ENCODE results near the gene GRID2IP.

Gene GRID2IP

GRCh38 chr7:6554848-6555247, 3.6 kb upstream of the GRID2IP start:
- no peak overlapping the region for H3K9ac ChIP-seq (ENCODE audit: low read depth, low read length)
- H3K9me3 ChIP-seq (ENCODE audit: control insufficient read depth, insufficient read depth, low read length): no peaks in the 10 kb centered on the region

DNA sequence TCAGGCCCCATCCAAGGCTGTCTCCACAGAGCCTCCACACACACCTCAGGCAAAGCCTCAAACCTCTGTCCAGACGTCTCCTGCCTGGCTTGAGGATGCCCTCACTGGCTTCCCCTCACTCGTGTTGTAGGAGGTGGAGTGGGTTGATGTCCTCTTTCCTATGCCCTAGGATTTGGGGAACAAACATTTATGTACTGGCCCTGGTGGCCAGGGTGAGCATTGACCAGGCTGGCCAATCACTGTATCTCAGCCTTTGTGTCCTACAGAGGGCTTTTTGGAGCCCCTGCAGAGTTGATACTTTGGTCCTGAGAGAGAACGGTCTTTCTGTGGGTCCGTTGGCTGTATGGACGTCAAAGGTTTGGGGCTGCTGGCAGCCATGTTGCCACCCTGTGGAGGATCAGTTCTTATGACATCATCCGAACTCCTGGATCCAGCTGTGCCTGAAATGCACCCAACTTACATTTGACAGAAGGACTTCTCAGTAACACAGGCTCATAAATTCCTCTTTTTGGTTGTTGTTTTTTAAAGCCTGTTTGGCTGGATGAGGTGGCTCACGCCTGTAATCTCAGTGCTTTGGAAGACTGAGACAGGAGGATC, 2.3 kb upstream of the GRID2IP start:
- no peaks in the 10 kb centered on the region for H3K9me3 ChIP-seq (ENCODE audit: control insufficient read depth, insufficient read depth, low read length)
- H3K4me3 ChIP-seq (ENCODE audit: low read depth, low read length): no peak overlapping the region
- H3K4me1 ChIP-seq (ENCODE audit: control insufficient read depth, insufficient read depth, low read length): no peaks in the 10 kb centered on the region
- no peaks in the 10 kb centered on the region for H3K27me3 ChIP-seq (ENCODE audit: control insufficient read depth, insufficient read depth, low read length)
- H3K9ac ChIP-seq (ENCODE audit: low read depth, low read length): no peak overlapping the region
- H3K36me3 ChIP-seq (ENCODE audit: control insufficient read depth, insufficient read depth, low read length): no peaks in the 10 kb centered on the region

More at GRCh38 chr7:6554848-6555247, 3.6 kb upstream of the GRID2IP start:
- H3K36me3 ChIP-seq (ENCODE audit: control insufficient read depth, insufficient read depth, low read length): no peaks in the 10 kb centered on the region
- no peaks in the 10 kb centered on the region for H3K27me3 ChIP-seq (ENCODE audit: control insufficient read depth, insufficient read depth, low read length)
- no peak overlapping the region for H3K4me3 ChIP-seq (ENCODE audit: low read depth, low read length)
- no peaks in the 10 kb centered on the region for H3K4me1 ChIP-seq (ENCODE audit: control insufficient read depth, insufficient read depth, low read length)

DNA sequence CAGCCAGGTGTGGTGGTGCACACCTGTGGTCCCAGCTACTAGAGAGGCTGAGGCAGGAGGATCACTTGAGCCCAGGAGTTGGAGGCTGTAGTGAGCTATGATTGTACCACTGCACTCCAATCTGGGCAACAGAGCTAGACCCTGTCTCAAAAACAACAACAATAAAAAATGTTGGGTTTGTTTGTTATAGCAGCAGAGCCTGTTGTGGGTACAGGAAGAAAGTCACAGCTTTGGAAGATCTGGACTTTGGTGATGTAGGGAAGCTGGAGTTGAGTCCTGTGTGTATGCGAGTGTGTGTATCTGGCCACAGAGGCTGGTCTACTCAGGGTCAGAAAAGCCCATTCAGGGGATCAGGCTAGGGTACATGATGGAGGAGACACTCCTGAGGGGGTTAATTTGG, 3.9 kb downstream of the GRID2IP start:
- no peaks in the 10 kb centered on the region for H3K27me3 ChIP-seq (ENCODE audit: control insufficient read depth, insufficient read depth, low read length)

GRCh38 chr7:6546498-6547251, 4.6 kb downstream of the GRID2IP start:
- no peak overlapping the region for H3K4me3 ChIP-seq (ENCODE audit: low read depth, low read length)
- H3K27me3 ChIP-seq (ENCODE audit: control insufficient read depth, insufficient read depth, low read length): no peaks in the 10 kb centered on the region
- no peaks in the 10 kb centered on the region for H3K36me3 ChIP-seq (ENCODE audit: control insufficient read depth, insufficient read depth, low read length)
- no peak overlapping the region for H3K9ac ChIP-seq (ENCODE audit: low read depth, low read length)
- H3K4me1 ChIP-seq (ENCODE audit: control insufficient read depth, insufficient read depth, low read length): no peaks in the 10 kb centered on the region
- H3K9me3 ChIP-seq (ENCODE audit: control insufficient read depth, insufficient read depth, low read length): no peaks in the 10 kb centered on the region

More for the DNA sequence above, 3.9 kb downstream of the GRID2IP start:
- Histone ChIP-seq H3K9me3 (ENCODE audit: control insufficient read depth, insufficient read depth, low read length) (no peaks in the 10 kb centered on the region), H3K4me1 (ENCODE audit: control insufficient read depth, insufficient read depth, low read length) (no peaks in the 10 kb centered on the region), H3K36me3 (ENCODE audit: control insufficient read depth, insufficient read depth, low read length) (no peaks in the 10 kb centered on the region), H3K9ac (ENCODE audit: low read depth, low read length) (no peak overlapping the region), H3K4me3 (ENCODE audit: low read depth, low read length) (no peak overlapping the region)

DNA sequence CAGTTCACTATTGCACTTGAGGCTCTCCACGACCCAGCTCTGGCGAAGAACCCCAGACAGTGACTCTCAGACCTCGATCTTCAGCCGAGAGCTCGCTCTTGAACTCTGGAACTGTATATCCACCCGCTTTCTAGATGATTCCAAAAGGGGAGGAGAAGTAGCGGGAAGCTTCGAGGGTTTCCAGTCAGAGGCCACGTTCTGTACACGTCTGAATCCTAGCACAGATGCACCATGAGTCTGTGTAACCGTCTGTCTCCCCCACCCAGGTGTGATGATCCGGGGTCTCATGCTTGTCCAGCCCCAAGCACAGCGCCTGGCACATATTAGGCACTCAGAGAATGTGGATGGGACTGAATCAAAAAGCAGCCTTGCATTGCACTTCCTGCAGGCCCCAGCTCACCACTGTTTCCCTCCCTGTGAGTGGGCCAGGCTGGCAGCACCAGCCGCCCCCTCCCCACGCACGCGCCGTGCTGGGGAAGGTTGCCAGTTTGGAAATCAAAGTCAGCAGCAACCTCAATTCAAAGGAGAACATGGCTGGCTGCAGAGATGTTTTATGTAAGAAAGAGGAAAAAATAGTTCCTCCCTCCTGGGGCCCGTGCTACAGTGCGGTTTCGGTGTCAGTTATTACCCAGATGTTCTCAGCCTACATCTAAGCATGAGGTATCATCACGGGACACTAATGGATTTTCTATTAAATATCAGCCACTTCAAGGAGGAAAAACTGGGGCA, 5.7 kb downstream of the GRID2IP start:
- Histone ChIP-seq H3K9ac (ENCODE audit: low read depth, low read length) (no peak overlapping the region), H3K4me1 (ENCODE audit: control insufficient read depth, insufficient read depth, low read length) (no peaks in the 10 kb centered on the region), H3K9me3 (ENCODE audit: control insufficient read depth, insufficient read depth, low read length) (no peaks in the 10 kb centered on the region), H3K27me3 (ENCODE audit: control insufficient read depth, insufficient read depth, low read length) (no peaks in the 10 kb centered on the region), H3K4me3 (ENCODE audit: low read depth, low read length) (no peak overlapping the region), H3K36me3 (ENCODE audit: control insufficient read depth, insufficient read depth, low read length) (no peaks in the 10 kb centered on the region)

GRCh38 chr7:6542368-6542767, 8.9 kb downstream of the GRID2IP start:
- H3K9me3 ChIP-seq (ENCODE audit: control insufficient read depth, insufficient read depth, low read length): no peaks in the 10 kb centered on the region
- H3K36me3 ChIP-seq (ENCODE audit: control insufficient read depth, insufficient read depth, low read length): no peaks in the 10 kb centered on the region
- H3K4me3 ChIP-seq (ENCODE audit: low read depth, low read length): no peak overlapping the region
- H3K9ac ChIP-seq (ENCODE audit: low read depth, low read length): no peak overlapping the region
- H3K4me1 ChIP-seq (ENCODE audit: control insufficient read depth, insufficient read depth, low read length): no peaks in the 10 kb centered on the region
- H3K27me3 ChIP-seq (ENCODE audit: control insufficient read depth, insufficient read depth, low read length): no peaks in the 10 kb centered on the region

GRCh38 chr7:6536262-6537260, 14.7 kb downstream of the GRID2IP start:
- H3K36me3 ChIP-seq (ENCODE audit: control insufficient read depth, insufficient read depth, low read length): no peaks in the 10 kb centered on the region
- no peaks in the 10 kb centered on the region for H3K4me1 ChIP-seq (ENCODE audit: control insufficient read depth, insufficient read depth, low read length)
- H3K27me3 ChIP-seq (ENCODE audit: control insufficient read depth, insufficient read depth, low read length): peaks cover 40% of the 10 kb centered on the region
- H3K9me3 ChIP-seq (ENCODE audit: control insufficient read depth, insufficient read depth, low read length): no peaks in the 10 kb centered on the region
- H3K9ac ChIP-seq (ENCODE audit: low read depth, low read length): no peak overlapping the region
- H3K4me3 ChIP-seq (ENCODE audit: low read depth, low read length): peak overlapping the region; percentile 75

DNA sequence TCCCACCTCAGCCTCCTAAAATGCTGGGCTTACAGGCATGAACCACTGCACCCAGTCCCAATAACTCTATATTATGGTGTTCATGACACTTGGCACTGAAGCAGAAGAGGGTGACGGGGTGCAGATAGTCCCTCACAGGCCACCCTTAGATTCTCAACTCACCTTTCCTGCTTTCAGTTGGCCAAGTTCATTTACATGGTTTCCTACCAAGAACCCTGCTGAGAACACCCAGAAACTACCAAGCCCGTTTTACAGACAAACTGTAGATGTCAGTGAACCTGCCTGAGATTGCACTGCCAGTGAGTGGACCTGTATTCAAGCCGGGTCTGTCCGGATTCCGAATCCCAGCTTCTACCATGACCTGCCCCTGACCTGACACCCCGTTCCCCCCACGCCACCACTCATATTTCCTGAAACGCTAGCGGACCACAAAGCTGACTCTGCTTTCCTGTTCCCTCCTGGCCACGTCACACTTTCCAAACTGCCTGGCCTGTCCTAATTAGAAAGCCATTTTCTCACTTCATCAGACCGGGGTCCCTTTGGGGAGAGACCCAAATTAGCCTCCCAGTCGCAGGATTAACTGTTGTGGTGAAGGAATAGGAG, 17.3 kb downstream of the GRID2IP start:
- peaks cover 53% of the 10 kb centered on the region for H3K27me3 ChIP-seq (ENCODE audit: control insufficient read depth, insufficient read depth, low read length)

GRCh38 chr7:6532516-6532915, 18.7 kb downstream of the GRID2IP start:
- Histone ChIP-seq H3K9me3 (ENCODE audit: control insufficient read depth, insufficient read depth, low read length) (no peaks in the 10 kb centered on the region), H3K27me3 (ENCODE audit: control insufficient read depth, insufficient read depth, low read length) (peaks cover 66% of the 10 kb centered on the region), H3K36me3 (ENCODE audit: control insufficient read depth, insufficient read depth, low read length) (no peaks in the 10 kb centered on the region), H3K9ac (ENCODE audit: low read depth, low read length) (no peak overlapping the region), H3K4me1 (ENCODE audit: control insufficient read depth, insufficient read depth, low read length) (no peaks in the 10 kb centered on the region), H3K4me3 (ENCODE audit: low read depth, low read length) (no peak overlapping the region)

More for the DNA sequence above, 17.3 kb downstream of the GRID2IP start:
- no peaks in the 10 kb centered on the region for H3K36me3 ChIP-seq (ENCODE audit: control insufficient read depth, insufficient read depth, low read length)
- H3K9me3 ChIP-seq (ENCODE audit: control insufficient read depth, insufficient read depth, low read length): no peaks in the 10 kb centered on the region
- no peak overlapping the region for H3K9ac ChIP-seq (ENCODE audit: low read depth, low read length)
- H3K4me1 ChIP-seq (ENCODE audit: control insufficient read depth, insufficient read depth, low read length): no peaks in the 10 kb centered on the region
- H3K4me3 ChIP-seq (ENCODE audit: low read depth, low read length): no peak overlapping the region

GRCh38 chr7:6531492-6532279, 19.6 kb downstream of the GRID2IP start:
- Histone ChIP-seq H3K27me3 (ENCODE audit: control insufficient read depth, insufficient read depth, low read length) (peaks cover 74% of the 10 kb centered on the region), H3K9me3 (ENCODE audit: control insufficient read depth, insufficient read depth, low read length) (no peaks in the 10 kb centered on the region), H3K9ac (ENCODE audit: low read depth, low read length) (no peak overlapping the region), H3K4me1 (ENCODE audit: control insufficient read depth, insufficient read depth, low read length) (no peaks in the 10 kb centered on the region), H3K36me3 (ENCODE audit: control insufficient read depth, insufficient read depth, low read length) (no peaks in the 10 kb centered on the region), H3K4me3 (ENCODE audit: low read depth, low read length) (peak overlapping the region; percentile 71)

All from iPS-15b (cell line).